Glutamatergic neuron (in vitro differentiated cells): ENCODE measurements around the gene PODXL2. TPM values are rescaled to one million over a fixed set of nuclear protein-coding genes. Genes with fewer than 3 reads are reported as not detected.

Source experiments
- DNase-seq: peaks from one replicate; pipeline ENCODE4 v3.0.0; 2022
- H3K27ac Mint-ChIP-seq: one replicate; pipeline ENCODE4 v1.8.0; 2020; ENCODE audit warnings: mild to moderate bottlenecking, mixed read lengths, inconsistent platforms; ENCODE audit not compliant: unreplicated experiment
- H3K27me3 Mint-ChIP-seq: one replicate; pipeline ENCODE4 v1.8.0; 2020; ENCODE audit warnings: mild to moderate bottlenecking, moderate library complexity, mixed read lengths, inconsistent platforms; ENCODE audit not compliant: unreplicated experiment
- H3K36me3 Mint-ChIP-seq: one replicate; pipeline ENCODE4 v1.8.0; 2020; ENCODE audit warnings: mild to moderate bottlenecking, mixed read lengths, inconsistent platforms; ENCODE audit not compliant: unreplicated experiment
- H3K4me1 Mint-ChIP-seq: one replicate; pipeline ENCODE4 v1.8.0; 2020; ENCODE audit warnings: mild to moderate bottlenecking, low read depth, mixed read lengths, inconsistent platforms; ENCODE audit not compliant: unreplicated experiment
- H3K4me3 Mint-ChIP-seq: one replicate; pipeline ENCODE4 v1.8.0; 2020; ENCODE audit warnings: mild to moderate bottlenecking, mixed read lengths, inconsistent platforms; ENCODE audit not compliant: unreplicated experiment
- H3K9me3 Mint-ChIP-seq: one replicate; pipeline ENCODE4 v1.8.0; 2020; ENCODE audit warnings: mild to moderate bottlenecking, moderate library complexity, mixed read lengths, inconsistent platforms; ENCODE audit not compliant: unreplicated experiment
- CTCF ChIP-seq: fragments of 200-600 bp; sonication (generic); IDR thresholded peaks from one replicate; pipeline ENCODE4 v1.5.0; 2021; ENCODE audit not compliant: partially characterized antibody, unreplicated experiment
- total RNA-seq: library from RNA; stranded (reverse); fragmentation: NEBNext Ultra II Directional; extraction: Animal tissue kit (Norgen Biotek cat#: 25700); gene quantifications from one replicate; pipeline ENCODE4 v1.2.1, GENCODE V29; 2021; ENCODE audit not compliant: unreplicated experiment

Gene PODXL2
- total RNA-seq, 1 donor from 2014 or later: 139 TPM

- TF ChIP-seq CTCF: no peak
- Mint-ChIP-seq H3K27ac (peak overlapping the region; percentile 42), H3K36me3 (no peaks in the 10 kb centered on the region), H3K4me3 (peak overlapping the region; percentile 54), H3K4me1 (peaks cover 64% of the 10 kb centered on the region), H3K27me3 (peaks cover 10% of the 10 kb centered on the region), H3K9me3 (peaks cover 18% of the 10 kb centered on the region)
- DNase-seq: peak; percentile 4
These were observed 86.5 kb downstream of the PODXL2 start for GRCh38 chr3:127715532-127715931.

GRCh38 chr3:127716384-127716783, 87.4 kb downstream of the PODXL2 start:
- Mint-ChIP-seq H3K27ac (peak overlapping the region; percentile 93), H3K27me3 (peaks cover 10% of the 10 kb centered on the region), H3K9me3 (peaks cover 16% of the 10 kb centered on the region), H3K4me3 (peak overlapping the region; percentile 47), H3K4me1 (peaks cover 63% of the 10 kb centered on the region), H3K36me3 (no peaks in the 10 kb centered on the region)
- DNase-seq: peak; percentile 47
- no peak for TF ChIP-seq CTCF

- Mint-ChIP-seq H3K4me3 (peak overlapping the region; percentile 59), H3K4me1 (peaks cover 70% of the 10 kb centered on the region), H3K27me3 (peaks cover 10% of the 10 kb centered on the region), H3K36me3 (no peaks in the 10 kb centered on the region), H3K9me3 (peaks cover 16% of the 10 kb centered on the region), H3K27ac (peak overlapping the region; percentile 79)
- DNase-seq: peak; percentile 3
- TF ChIP-seq CTCF: no peak
These were observed 88.6 kb downstream of the PODXL2 start for GRCh38 chr3:127717357-127718244.

- TF ChIP-seq CTCF: no peak
- Mint-ChIP-seq H3K36me3 (no peaks in the 10 kb centered on the region), H3K9me3 (peaks cover 16% of the 10 kb centered on the region), H3K4me3 (peak overlapping the region; percentile 47), H3K27me3 (peaks cover 10% of the 10 kb centered on the region), H3K4me1 (peaks cover 72% of the 10 kb centered on the region), H3K27ac (peak overlapping the region; percentile 69)
- DNase-seq: no peak
These were observed 89.4 kb downstream of the PODXL2 start for GRCh38 chr3:127718245-127718915.

- Mint-ChIP-seq H3K9me3 (peaks cover 14% of the 10 kb centered on the region), H3K4me1 (peaks cover 72% of the 10 kb centered on the region), H3K36me3 (no peaks in the 10 kb centered on the region), H3K27ac (peak overlapping the region; percentile 43), H3K4me3 (peak overlapping the region; percentile 34), H3K27me3 (peaks cover 8% of the 10 kb centered on the region)
- TF ChIP-seq CTCF: no peak
- DNase-seq: peak; percentile 11
These were observed 89.9 kb downstream of the PODXL2 start for GRCh38 chr3:127718916-127719290.
